Lower lobe of right lung (tissue), 2 donors: ENCODE results near the gene ARSD. TPM values are rescaled to one million over a fixed set of nuclear protein-coding genes. Genes with fewer than 3 reads are reported as not detected.

ENCODE experiments used
- ATAC-seq, 2 donors: fragments of 200-7000 bp; cut with Tn5 transposase; one replicate each; pipeline ENCODE4 v1.9.1; 2020 to 2022; ENCODE audit warnings: mild to moderate bottlenecking in 2 of 2, moderate library complexity in 2 of 2
- DNase-seq: peaks from one replicate; pipeline ENCODE4 v3.0.0-alpha.2; 2020
- H3K27ac ChIP-seq: fragments of 200-600 bp; one replicate; pipeline ENCODE4 v1.8.0; 2022
- H3K27me3 ChIP-seq: fragments of 200-600 bp; one replicate; pipeline ENCODE4 v1.8.0; 2022; ENCODE audit warnings: low read depth
- H3K36me3 ChIP-seq: fragments of 200-600 bp; one replicate; pipeline ENCODE4 v1.8.0; 2022; ENCODE audit warnings: mild to moderate bottlenecking
- H3K4me1 ChIP-seq: fragments of 200-600 bp; one replicate; pipeline ENCODE4 v1.8.0; 2022
- H3K4me3 ChIP-seq: fragments of 200-600 bp; one replicate; pipeline ENCODE4 v1.8.0; 2022; ENCODE audit warnings: mild to moderate bottlenecking
- H3K9me3 ChIP-seq: fragments of 200-600 bp; one replicate; pipeline ENCODE4 v1.8.0; 2022
- CTCF ChIP-seq: fragments of 200-600 bp; IDR thresholded peaks from one replicate; pipeline ENCODE4 v1.8.0; 2022; ENCODE audit warnings: antibody characterized with exemption, mild to moderate bottlenecking
- intact Hi-C: fragments of 100-400 bp; cut with DNase I; formaldehyde crosslinking; loops from one replicate; pipeline ENCODE4 v1.11.0; 2022
- total RNA-seq: library from RNA; stranded (reverse); fragmentation: NEBNext Ultra II Directional; extraction: Animal tissue kit (Norgen Biotek cat#: 25700); gene quantifications from one replicate; pipeline ENCODE4 v1.2.1, GENCODE V29; 2021
- donor health status: DM: no; HTN: yes; CAD: no; lungs with severe emphysema.

ARSD gene
- total RNA-seq, 1 donor from 2014 or later, result 30.7 TPM

- H3K27me3 ChIP-seq, result no peaks in the 10 kb centered on the region
- intact Hi-C loops, result no loop called here
- ATAC-seq, result no peak
- no peaks in the 10 kb centered on the region for H3K36me3 ChIP-seq
- no peaks in the 10 kb centered on the region for H3K9me3 ChIP-seq
- no peak for TF ChIP-seq CTCF
- no peak overlapping the region for H3K4me3 ChIP-seq
- no peak for DNase-seq
- H3K4me1 ChIP-seq, result no peaks in the 10 kb centered on the region
- H3K27ac ChIP-seq, result no peak overlapping the region
Measured at GRCh38 chrX:2857566-2857965, 71.6 kb downstream of the ARSD start.

- Histone ChIP-seq H3K36me3 (no peaks in the 10 kb centered on the region), H3K27me3 (no peaks in the 10 kb centered on the region), H3K27ac (no peak overlapping the region), H3K9me3 (no peaks in the 10 kb centered on the region), H3K4me1 (no peaks in the 10 kb centered on the region), H3K4me3 (no peak overlapping the region)
- no peak for TF ChIP-seq CTCF
- ATAC-seq (no peak), DNase-seq (no peak)
- intact Hi-C loops, result no loop called here
Measured at GRCh38 chrX:2855761-2856160, 73.4 kb downstream of the ARSD start.

- H3K27ac ChIP-seq, result no peak overlapping the region
- intact Hi-C loops, result no loop called here
- TF ChIP-seq CTCF, result no peak
Measured at GRCh38 chrX:2854918-2855317, 74.2 kb downstream of the ARSD start.

More at GRCh38 chrX:2854918-2855317, 74.2 kb downstream of the ARSD start:
- Histone ChIP-seq H3K9me3 (no peaks in the 10 kb centered on the region), H3K27me3 (no peaks in the 10 kb centered on the region), H3K36me3 (no peaks in the 10 kb centered on the region), H3K4me3 (no peak overlapping the region), H3K4me1 (no peaks in the 10 kb centered on the region)
- DNase-seq, result no peak
- no peak for ATAC-seq

Other genes starting within 250 kb of the ARSD start
- 249 TPM for gene CD99, start 238.0 kb downstream of the ARSD start, total RNA-seq
- 0.41 TPM for gene XG, start 177.3 kb downstream of the ARSD start, total RNA-seq
- gene GYG2, start 100.4 kb downstream of the ARSD start, total RNA-seq, result 1.3 TPM
- not detected for gene ARSH, start 77.2 kb upstream of the ARSD start, total RNA-seq
- 0.24 TPM for gene ARSF, start 112.1 kb upstream of the ARSD start, total RNA-seq